ENCODE data around the gene PAX1.
A peak's percentile ranks its signal among the peaks of the same experiment; 100 is the strongest.

PAX1 gene

GRCh38 chr20:21739161-21739560 lies 33.7 kb downstream of the PAX1 start:
- no peak for TF ChIP-seq SUZ12 (IDR thresholded peaks at IDR 0.05; ENCODE audit: extremely low read depth, insufficient read depth, insufficient read length)
- no peak for TF ChIP-seq ZNF274 (IDR thresholded peaks at IDR 0.05; ENCODE audit: low read depth, low read length)
- no peak for TF ChIP-seq YY1 (IDR thresholded peaks at IDR 0.05; ENCODE audit: insufficient read depth, insufficient read length)
- DNase-seq (ENCODE audit: low read depth, low spot score), result no peak

GRCh38 chr20:21739682-21740081 lies 34.2 kb downstream of the PAX1 start:
- H3K4me3 ChIP-seq (ENCODE audit: insufficient read length, low read depth), result no peak overlapping the region
- no peaks in the 10 kb centered on the region for H3K36me3 ChIP-seq (ENCODE audit: insufficient read depth, insufficient read length, low read length)
- TF ChIP-seq ZNF274 (IDR thresholded peaks at IDR 0.05; ENCODE audit: low read depth, low read length) (no peak), SUZ12 (IDR thresholded peaks at IDR 0.05; ENCODE audit: extremely low read depth, insufficient read depth, insufficient read length) (no peak), YY1 (IDR thresholded peaks at IDR 0.05; ENCODE audit: insufficient read depth, insufficient read length) (no peak)
- DNase-seq (ENCODE audit: low read depth, low spot score), result no peak
- H3K4me1 ChIP-seq (ENCODE audit: insufficient read depth, insufficient read length), result no peaks in the 10 kb centered on the region
- no peaks in the 10 kb centered on the region for H3K27me3 ChIP-seq (ENCODE audit: insufficient read depth, insufficient read length)
- H3K9ac ChIP-seq (ENCODE audit: insufficient read length, low read depth), result no peak overlapping the region
- H3K9me3 ChIP-seq (ENCODE audit: insufficient read depth, low read length), result peaks cover 3% of the 10 kb centered on the region; the same call in 1 of the 2 replicates

More at GRCh38 chr20:21739161-21739560, 33.7 kb downstream of the PAX1 start:
- peaks cover 3% of the 10 kb centered on the region; the same call in 1 of the 2 replicates for H3K9me3 ChIP-seq (ENCODE audit: insufficient read depth, low read length)
- no peaks in the 10 kb centered on the region for H3K4me1 ChIP-seq (ENCODE audit: insufficient read depth, insufficient read length)
- no peak overlapping the region for H3K9ac ChIP-seq (ENCODE audit: insufficient read length, low read depth)
- no peak overlapping the region for H3K4me3 ChIP-seq (ENCODE audit: insufficient read length, low read depth)
- no peaks in the 10 kb centered on the region for H3K36me3 ChIP-seq (ENCODE audit: insufficient read depth, insufficient read length, low read length)
- H3K27me3 ChIP-seq (ENCODE audit: insufficient read depth, insufficient read length), result no peaks in the 10 kb centered on the region

GRCh38 chr20:21741266-21741665 lies 35.8 kb downstream of the PAX1 start:
- peaks cover 3% of the 10 kb centered on the region; the same call in 1 of the 2 replicates for H3K9me3 ChIP-seq (ENCODE audit: insufficient read depth, low read length)
- no peak overlapping the region for H3K4me3 ChIP-seq (ENCODE audit: insufficient read length, low read depth)
- DNase-seq (ENCODE audit: low read depth, low spot score), result no peak
- no peaks in the 10 kb centered on the region for H3K36me3 ChIP-seq (ENCODE audit: insufficient read depth, insufficient read length, low read length)
- TF ChIP-seq ZNF274 (IDR thresholded peaks at IDR 0.05; ENCODE audit: low read depth, low read length), result no peak
- TF ChIP-seq YY1 (IDR thresholded peaks at IDR 0.05; ENCODE audit: insufficient read depth, insufficient read length), result no peak
- TF ChIP-seq SUZ12 (IDR thresholded peaks at IDR 0.05; ENCODE audit: extremely low read depth, insufficient read depth, insufficient read length), result no peak
- no peak overlapping the region for H3K9ac ChIP-seq (ENCODE audit: insufficient read length, low read depth)
- no peaks in the 10 kb centered on the region for H3K27me3 ChIP-seq (ENCODE audit: insufficient read depth, insufficient read length)
- no peaks in the 10 kb centered on the region for H3K4me1 ChIP-seq (ENCODE audit: insufficient read depth, insufficient read length)

DNA sequence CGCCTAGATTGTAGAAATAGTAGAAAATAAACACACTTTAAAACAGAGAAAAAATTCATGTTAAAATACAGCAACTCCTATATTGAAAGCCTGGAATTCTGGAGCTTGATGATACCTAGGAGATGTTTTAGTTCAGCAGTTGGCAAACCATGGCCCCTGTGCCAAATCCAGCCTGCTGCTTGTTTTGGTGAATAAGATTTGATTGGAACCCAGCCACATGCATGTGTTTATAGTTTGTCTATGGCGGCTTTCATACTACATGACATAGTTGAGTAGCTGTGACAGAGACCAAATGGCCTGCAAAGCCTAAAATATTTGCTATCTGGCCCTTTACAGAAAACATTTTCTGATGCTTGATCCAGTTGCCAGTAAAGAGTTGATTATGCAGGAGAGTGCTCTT lies 57.2 kb downstream of the PAX1 start:
- no peak for DNase-seq (ENCODE audit: low read depth, low spot score)
- no peaks in the 10 kb centered on the region for H3K4me1 ChIP-seq (ENCODE audit: insufficient read depth, insufficient read length)
- no peaks in the 10 kb centered on the region for H3K9me3 ChIP-seq (ENCODE audit: insufficient read depth, low read length)
- H3K9ac ChIP-seq (ENCODE audit: insufficient read length, low read depth), result no peak overlapping the region
- peaks cover 6% of the 10 kb centered on the region for H3K27me3 ChIP-seq (ENCODE audit: insufficient read depth, insufficient read length)
- H3K4me3 ChIP-seq (ENCODE audit: insufficient read length, low read depth), result no peak overlapping the region
- TF ChIP-seq ZNF274 (IDR thresholded peaks at IDR 0.05; ENCODE audit: low read depth, low read length) (no peak), SUZ12 (IDR thresholded peaks at IDR 0.05; ENCODE audit: extremely low read depth, insufficient read depth, insufficient read length) (no peak), YY1 (IDR thresholded peaks at IDR 0.05; ENCODE audit: insufficient read depth, insufficient read length) (no peak)
- no peaks in the 10 kb centered on the region for H3K36me3 ChIP-seq (ENCODE audit: insufficient read depth, insufficient read length, low read length)

- TF ChIP-seq ZNF274 (IDR thresholded peaks at IDR 0.05; ENCODE audit: low read depth, low read length) (no peak), SUZ12 (IDR thresholded peaks at IDR 0.05; ENCODE audit: extremely low read depth, insufficient read depth, insufficient read length) (no peak), YY1 (IDR thresholded peaks at IDR 0.05; ENCODE audit: insufficient read depth, insufficient read length) (no peak)
- Histone ChIP-seq H3K4me3 (ENCODE audit: insufficient read length, low read depth) (peak overlapping the region; percentile 4), H3K9ac (ENCODE audit: insufficient read length, low read depth) (no peak overlapping the region), H3K9me3 (ENCODE audit: insufficient read depth, low read length) (no peaks in the 10 kb centered on the region), H3K27me3 (ENCODE audit: insufficient read depth, insufficient read length) (peaks cover 6% of the 10 kb centered on the region), H3K4me1 (ENCODE audit: insufficient read depth, insufficient read length) (no peaks in the 10 kb centered on the region), H3K36me3 (ENCODE audit: insufficient read depth, insufficient read length, low read length) (no peaks in the 10 kb centered on the region)
- DNase-seq (ENCODE audit: low read depth, low spot score), result no peak
Measured at GRCh38 chr20:21767200-21767738, 61.8 kb downstream of the PAX1 start.

GRCh38 chr20:21767739-21768223 lies 62.3 kb downstream of the PAX1 start:
- DNase-seq (ENCODE audit: low read depth, low spot score), result peak; percentile 46
- Histone ChIP-seq H3K27me3 (ENCODE audit: insufficient read depth, insufficient read length) (peaks cover 6% of the 10 kb centered on the region), H3K4me3 (ENCODE audit: insufficient read length, low read depth) (peak overlapping the region; percentile 24), H3K36me3 (ENCODE audit: insufficient read depth, insufficient read length, low read length) (no peaks in the 10 kb centered on the region), H3K9me3 (ENCODE audit: insufficient read depth, low read length) (no peaks in the 10 kb centered on the region), H3K4me1 (ENCODE audit: insufficient read depth, insufficient read length) (no peaks in the 10 kb centered on the region), H3K9ac (ENCODE audit: insufficient read length, low read depth) (peak overlapping the region; percentile 42)
- TF ChIP-seq SUZ12 (IDR thresholded peaks at IDR 0.05; ENCODE audit: extremely low read depth, insufficient read depth, insufficient read length), result no peak
- TF ChIP-seq YY1 (IDR thresholded peaks at IDR 0.05; ENCODE audit: insufficient read depth, insufficient read length), result no peak
